ENCODE results near the gene CALML6.
"Not testable (repeated sequence)": the region's sequence is repeated elsewhere in the genome, so short reads cannot be mapped to it uniquely, and the experiment has no call there.

Gene CALML6

GRCh38 chr1:1928231-1929101, 13.4 kb downstream of the CALML6 start:
- no peak for TF ChIP-seq CTCF (conservative IDR thresholded peaks at IDR 0.05)
- no peak overlapping the region for H3K27ac ChIP-seq

GRCh38 chr1:1929102-1929638, 14.1 kb downstream of the CALML6 start:
- TF ChIP-seq CTCF (conservative IDR thresholded peaks at IDR 0.05), result no peak
- no peak overlapping the region for H3K27ac ChIP-seq

GRCh38 chr1:1929639-1930545, 14.8 kb downstream of the CALML6 start:
- no peak overlapping the region for H3K27ac ChIP-seq
- TF ChIP-seq CTCF (conservative IDR thresholded peaks at IDR 0.05), result no peak

GRCh38 chr1:1934848-1935247, 19.8 kb downstream of the CALML6 start:
- H3K27ac ChIP-seq, result not testable (repeated sequence)

- TF ChIP-seq CTCF (conservative IDR thresholded peaks at IDR 0.05), result no peak
- no peak overlapping the region for H3K27ac ChIP-seq
Measured at GRCh38 chr1:1937061-1937460, 22.0 kb downstream of the CALML6 start.

GRCh38 chr1:1937549-1938275, 22.7 kb downstream of the CALML6 start:
- no peak overlapping the region for H3K27ac ChIP-seq
- no peak for TF ChIP-seq CTCF (conservative IDR thresholded peaks at IDR 0.05)

- TF ChIP-seq CTCF (conservative IDR thresholded peaks at IDR 0.05), result no peak
- H3K27ac ChIP-seq, result no peak overlapping the region
Measured at GRCh38 chr1:1938276-1938573, 23.2 kb downstream of the CALML6 start.
